Progenitor cell of endocrine pancreas (in vitro differentiated cells): ENCODE measurements around the gene KRT34. TPM values are rescaled to one million over a fixed set of nuclear protein-coding genes. Genes with fewer than 3 reads are reported as not detected.

Experiments used
- DNase-seq: peaks from one replicate; pipeline ENCODE4 v3.0.0; 2021; ENCODE audit warnings: low spot score; ENCODE audit not compliant: unreplicated experiment
- H3K27ac Mint-ChIP-seq: 2 replicates; pipeline ENCODE4 v1.8.0; 2021; ENCODE audit warnings: mild to moderate bottlenecking, moderate library complexity, mixed read lengths
- H3K27me3 Mint-ChIP-seq: 2 replicates; pipeline ENCODE4 v1.8.0; 2021; ENCODE audit warnings: mixed read lengths
- H3K36me3 Mint-ChIP-seq: 2 replicates; pipeline ENCODE4 v1.8.0; 2022; ENCODE audit warnings: mixed read lengths; ENCODE audit not compliant: insufficient read depth
- H3K4me1 Mint-ChIP-seq: 2 replicates; pipeline ENCODE4 v1.8.0; 2021; ENCODE audit warnings: low read depth, mixed read lengths
- H3K4me3 Mint-ChIP-seq: 2 replicates; pipeline ENCODE4 v1.8.0; 2021; ENCODE audit warnings: low read depth, mild to moderate bottlenecking, moderate library complexity, mixed read lengths
- H3K9me3 Mint-ChIP-seq: 2 replicates; pipeline ENCODE4 v1.8.0; 2021; ENCODE audit warnings: low read depth, mixed read lengths
- total RNA-seq: library from RNA; stranded (reverse); gene quantifications from 2 replicates; pipeline ENCODE4 v1.2.1, GENCODE V29; 2021
- TF ChIP-seq, protein P1 (sequence below): fragments of 200-600 bp; sonication (generic); IDR thresholded peaks from one replicate; pipeline ENCODE4 v1.5.0; 2021; ENCODE audit warnings: antibody characterized with exemption, mild to moderate bottlenecking; ENCODE audit not compliant: unreplicated experiment

Gene KRT34
- total RNA-seq, 1 donor from 2014 or later = not detected

DNA sequence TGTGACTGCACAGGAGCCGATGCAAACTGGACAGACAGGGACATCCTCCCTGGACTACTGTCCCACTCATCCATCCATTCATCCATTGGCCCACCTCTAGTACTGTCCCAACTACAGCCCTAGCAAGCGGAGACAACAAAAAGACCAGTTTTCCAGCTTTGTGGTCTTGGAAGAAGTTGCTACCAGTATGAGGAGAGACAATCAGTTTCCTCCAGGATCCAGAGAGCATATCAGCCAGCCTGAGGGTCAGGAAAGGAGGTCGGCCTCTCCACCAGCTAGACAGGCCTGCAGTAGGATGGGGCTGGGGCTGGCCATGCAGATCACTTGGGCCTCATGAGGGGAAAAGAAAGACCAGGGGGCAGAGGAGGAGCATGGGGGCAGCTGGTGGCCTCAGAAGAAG, 48.3 kb downstream of the KRT34 start:
- TF ChIP-seq, protein P1, sequence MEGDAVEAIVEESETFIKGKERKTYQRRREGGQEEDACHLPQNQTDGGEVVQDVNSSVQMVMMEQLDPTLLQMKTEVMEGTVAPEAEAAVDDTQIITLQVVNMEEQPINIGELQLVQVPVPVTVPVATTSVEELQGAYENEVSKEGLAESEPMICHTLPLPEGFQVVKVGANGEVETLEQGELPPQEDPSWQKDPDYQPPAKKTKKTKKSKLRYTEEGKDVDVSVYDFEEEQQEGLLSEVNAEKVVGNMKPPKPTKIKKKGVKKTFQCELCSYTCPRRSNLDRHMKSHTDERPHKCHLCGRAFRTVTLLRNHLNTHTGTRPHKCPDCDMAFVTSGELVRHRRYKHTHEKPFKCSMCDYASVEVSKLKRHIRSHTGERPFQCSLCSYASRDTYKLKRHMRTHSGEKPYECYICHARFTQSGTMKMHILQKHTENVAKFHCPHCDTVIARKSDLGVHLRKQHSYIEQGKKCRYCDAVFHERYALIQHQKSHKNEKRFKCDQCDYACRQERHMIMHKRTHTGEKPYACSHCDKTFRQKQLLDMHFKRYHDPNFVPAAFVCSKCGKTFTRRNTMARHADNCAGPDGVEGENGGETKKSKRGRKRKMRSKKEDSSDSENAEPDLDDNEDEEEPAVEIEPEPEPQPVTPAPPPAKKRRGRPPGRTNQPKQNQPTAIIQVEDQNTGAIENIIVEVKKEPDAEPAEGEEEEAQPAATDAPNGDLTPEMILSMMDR = no peak
- no peak for DNase-seq
- H3K4me3 Mint-ChIP-seq = no peak overlapping the region
- H3K36me3 Mint-ChIP-seq = no peaks in the 10 kb centered on the region
- no peaks in the 10 kb centered on the region for H3K4me1 Mint-ChIP-seq
- H3K9me3 Mint-ChIP-seq = no peaks in the 10 kb centered on the region
- H3K27me3 Mint-ChIP-seq = no peaks in the 10 kb centered on the region
- H3K27ac Mint-ChIP-seq = no peak overlapping the region

- no peaks in the 10 kb centered on the region for H3K36me3 Mint-ChIP-seq
- no peaks in the 10 kb centered on the region for H3K4me1 Mint-ChIP-seq
- TF ChIP-seq, protein P1 = no peak
- no peaks in the 10 kb centered on the region for H3K27me3 Mint-ChIP-seq
- no peak overlapping the region for H3K4me3 Mint-ChIP-seq
- no peak for DNase-seq
- H3K27ac Mint-ChIP-seq = no peak overlapping the region
- no peaks in the 10 kb centered on the region for H3K9me3 Mint-ChIP-seq
Observed at GRCh38 chr17:41333098-41333497, 49.0 kb downstream of the KRT34 start.

GRCh38 chr17:41332239-41332638, 49.9 kb downstream of the KRT34 start:
- Mint-ChIP-seq H3K9me3 (no peaks in the 10 kb centered on the region), H3K4me3 (no peak overlapping the region), H3K27ac (no peak overlapping the region), H3K27me3 (no peaks in the 10 kb centered on the region), H3K4me1 (no peaks in the 10 kb centered on the region), H3K36me3 (no peaks in the 10 kb centered on the region)
- TF ChIP-seq, protein P1 = no peak
- DNase-seq = no peak

- H3K27me3 Mint-ChIP-seq = no peaks in the 10 kb centered on the region
- no peak overlapping the region for H3K4me3 Mint-ChIP-seq
- TF ChIP-seq, protein P1 = no peak
- H3K4me1 Mint-ChIP-seq = no peaks in the 10 kb centered on the region
- DNase-seq = no peak
- H3K9me3 Mint-ChIP-seq = no peaks in the 10 kb centered on the region
- H3K27ac Mint-ChIP-seq = no peak overlapping the region
- no peaks in the 10 kb centered on the region for H3K36me3 Mint-ChIP-seq
Observed at GRCh38 chr17:41331606-41332005, 50.5 kb downstream of the KRT34 start.

- TF ChIP-seq, protein P1 = peak; percentile 77
- H3K36me3 Mint-ChIP-seq = no peaks in the 10 kb centered on the region
- no peaks in the 10 kb centered on the region for H3K27me3 Mint-ChIP-seq
- peak; percentile 43 for DNase-seq
- H3K4me1 Mint-ChIP-seq = no peaks in the 10 kb centered on the region
- no peak overlapping the region for H3K27ac Mint-ChIP-seq
- H3K4me3 Mint-ChIP-seq = no peak overlapping the region
- no peaks in the 10 kb centered on the region for H3K9me3 Mint-ChIP-seq
Observed at GRCh38 chr17:41329279-41329948, 52.7 kb downstream of the KRT34 start.
